Subcutaneous adipose tissue (tissue), 4 donors: ENCODE measurements around the gene UQCRC1. TPM values are rescaled to one million over a fixed set of nuclear protein-coding genes. Genes with fewer than 3 reads are reported as not detected.

ENCODE experiments used
- CTCF ChIP-seq: fragments of 450-650 bp; IDR thresholded peaks from one replicate; pipeline ENCODE4 v1.5.1; 2016; ENCODE audit warnings: low read depth, mild to moderate bottlenecking, control low read depth, antibody characterized with exemption, moderate library complexity
- total RNA-seq, 4 donors: library from RNA; depleted of rRNA; stranded (reverse); fragments of >200 nt; gene quantifications; one replicate each; pipeline ENCODE4 v1.1.0, GENCODE V29; 2016

UQCRC1 gene
- total RNA-seq, 4 donors from 2014 or later = 95.2 to 358 (median 203) TPM

GRCh38 chr3:48563382-48563918 lies 46.0 kb downstream of the UQCRC1 start, which contains the start of gene UCN2:
Gene UCN2 (minus strand): TSS chr3:48563781. CDS start chr3:48563124, 657 bp downstream.
- TF ChIP-seq CTCF = no peak

GRCh38 chr3:48562367-48563095 lies 46.9 kb downstream of the UQCRC1 start:
- no peak for TF ChIP-seq CTCF

- TF ChIP-seq CTCF = no peak
These were observed 48.3 kb downstream of the UQCRC1 start for GRCh38 chr3:48561045-48561736.

GRCh38 chr3:48560648-48561018 lies 48.8 kb downstream of the UQCRC1 start:
- no peak for TF ChIP-seq CTCF

GRCh38 chr3:48558493-48559134 lies 50.8 kb downstream of the UQCRC1 start:
- no peak for TF ChIP-seq CTCF

- TF ChIP-seq CTCF = no peak
These were observed 52.4 kb downstream of the UQCRC1 start, which contains the start of gene PFKFB4 for GRCh38 chr3:48556796-48557626. Gene PFKFB4 (minus strand): TSS chr3:48556803. CDS start chr3:48556777, 26 bp downstream.
